ENCODE data around the gene MST1R. TPM values are rescaled to one million over a fixed set of nuclear protein-coding genes. Genes with fewer than 3 reads are reported as not detected.

The MST1R gene
- total and polyA plus RNA-seq, 2 of the 4 experiments (the other 2 are of a cell fraction) = under 0.01 to 0.14 TPM

GRCh38 chr3:49939858-49940666 lies 36.4 kb upstream of the MST1R start, which contains the start of gene RBM6:
TSS of gene RBM6 (plus strand) at chr3:49940150. CDS start at chr3:49962642, 22,492 bp downstream.
- peak within 1 kb of the TSS; percentile 80 for H3K4me3 ChIP-seq (ENCODE audit: insufficient read depth, low read depth, low read length)
- peak within 1 kb of the TSS; percentile 70 for H3K18ac ChIP-seq (ENCODE audit: low read depth, low read length)
- POLR2A ChIA-PET (ENCODE audit: unreplicated experiment) = interaction anchor here (1.2 kb wide), 1 partner anchor 10 kb away, joined by 4 read pairs; the partner anchor contains the start of gene MON1A
- H4K8ac ChIP-seq (ENCODE audit: low read depth in 2 of 2, low read length in 2 of 2) = peak within 1 kb of the TSS; percentile 70 to 93
- H3K9me1 ChIP-seq (ENCODE audit: insufficient read depth, low read length) = peaks cover 7% of the 10 kb centered on the region
- BruUV-seq (replicated peaks) = no TSS peak
- in situ Hi-C loops (cut with MboI; ENCODE audit: low sequenced_read_pairs) (no loop called here), intact Hi-C loops (cut with micrococcal nuclease) (loop anchor here (5.0 kb wide), 1 partner anchor 147 kb away; the partner anchor contains the start of gene RBM5), dilution Hi-C loops (cut with HindIII; ENCODE audit: low sequenced_read_pairs, unreplicated experiment) (no loop called here)
- H4K5ac ChIP-seq (ENCODE audit: low read depth, low read length) = peak within 1 kb of the TSS; percentile 75
- no peaks in the 10 kb centered on the region for H3K9me3 ChIP-seq (ENCODE audit: control insufficient read depth, insufficient read depth, low read length)
- CTCF ChIA-PET = no interaction called here
- peak within 1 kb of the TSS; percentile 93 for H3K27ac ChIP-seq (ENCODE audit: insufficient read depth, low read length)
- H2AK5ac ChIP-seq (ENCODE audit: low read depth, low read length) = peak within 1 kb of the TSS; percentile 77
- H2AK9ac ChIP-seq (replicated peaks; ENCODE audit: low read depth, low read length, poor library complexity) = peak within 1 kb of the TSS; percentile 94
- H3K14ac ChIP-seq (replicated peaks; ENCODE audit: low read depth, low read length) = peak within 1 kb of the TSS; percentile 89
- peak within 1 kb of the TSS; percentile 97 for H3K9ac ChIP-seq (ENCODE audit: low read depth, low read length)
- H3K79me1 ChIP-seq (ENCODE audit: low read depth in 1 of 2, low read length in 2 of 2) = peaks cover 4 to 22% of the 10 kb centered on the region in 2 experiments; a peak in 2 of 4 replicates
- H2BK15ac ChIP-seq (ENCODE audit: low read depth, low read length) = peak within 1 kb of the TSS; percentile 22; the same call in 1 of the 3 replicates
- peak within 1 kb of the TSS; percentile 96 for H3K23ac ChIP-seq (ENCODE audit: low read depth, low read length)
- H4K20me1 ChIP-seq (ENCODE audit: insufficient read depth, low read length) = peaks cover 29% of the 10 kb centered on the region
- peak within 1 kb of the TSS; percentile 94 for H4K91ac ChIP-seq (ENCODE audit: insufficient read depth, low read depth, low read length)
- H3K27me3 ChIP-seq (ENCODE audit: control insufficient read depth, insufficient read depth, low read length) = no peaks in the 10 kb centered on the region
- H3K4me1 ChIP-seq (ENCODE audit: control insufficient read depth, insufficient read depth, low read length) = peaks cover 4% of the 10 kb centered on the region; the same call in 1 of the 2 replicates
- H2BK120ac ChIP-seq (ENCODE audit: low read depth, low read length) = peak within 1 kb of the TSS; percentile 72; the same call in 1 of the 2 replicates
- peak within 1 kb of the TSS; percentile 91 for H2BK5ac ChIP-seq (ENCODE audit: low read depth, low read length, poor library complexity, severe bottlenecking)
- peak; percentile 97 for DNase-seq
- H3K4me2 ChIP-seq (ENCODE audit: low read depth, low read length) = peak within 1 kb of the TSS; percentile 100
- peak within 1 kb of the TSS; percentile 76 for H3K56ac ChIP-seq (ENCODE audit: extremely low read depth, insufficient read depth, low read length)
- 0% methylated on average over 38 of the region's 74 CpGs; no CpG with 5 or more reads in 1 of the 2 experiments for WGBS, 2 experiments (ENCODE audit: extremely low coverage in 2 of 2, insufficient read length in 1 of 2)
- ATAC-seq (ENCODE audit: low read depth) = peak; percentile 98
- peak within 1 kb of the TSS; percentile 97 for H2AFZ ChIP-seq (replicated peaks; ENCODE audit: low read length, poor library complexity)
- H3K36me3 ChIP-seq (ENCODE audit: control insufficient read depth, insufficient read depth, low read length) = no peaks in the 10 kb centered on the region; the same call in 1 of the 2 replicates
- H3K4ac ChIP-seq (ENCODE audit: low read depth, low read length) = peak within 1 kb of the TSS; percentile 92
- H2BK20ac ChIP-seq (ENCODE audit: low read depth, low read length) = peak within 1 kb of the TSS; percentile 45; the same call in 1 of the 2 replicates
- TF ChIP-seq FOS (IDR thresholded peaks at IDR 0.05; ENCODE audit: low read depth, low read length) (no peak), POLR2A (IDR thresholded peaks at IDR 0.05; ENCODE audit: low read depth, low read length) (peak; percentile 92), RFX5 (IDR thresholded peaks at IDR 0.05; ENCODE audit: low read depth, low read length) (no peak), CTCF (conservative IDR thresholded peaks at IDR 0.05; ENCODE audit: low read depth, low read length) (no peak), MAFK (IDR thresholded peaks at IDR 0.05; ENCODE audit: low read depth, low read length) (no peak), CHD1 (IDR thresholded peaks at IDR 0.05; ENCODE audit: low read depth, low read length) (no peak), RAD21 (IDR thresholded peaks at IDR 0.05; ENCODE audit: low read length) (no peak), NFE2L2 (IDR thresholded peaks at IDR 0.05; ENCODE audit: low read depth, low read length) (no peak), BHLHE40 (IDR thresholded peaks at IDR 0.05; ENCODE audit: low read depth, low read length) (peak; percentile 74), MXI1 (IDR thresholded peaks at IDR 0.05; ENCODE audit: borderline replicate concordance, low read depth, low read length) (peak; percentile 74; the same call in 1 of the 2 replicates), USF2 (IDR thresholded peaks at IDR 0.05; ENCODE audit: low read depth, low read length) (peak; percentile 91), MAZ (IDR thresholded peaks at IDR 0.05; ENCODE audit: borderline replicate concordance, low read depth, low read length) (peak; percentile 62; the same call in 1 of the 2 replicates), SMC3 (IDR thresholded peaks at IDR 0.05; ENCODE audit: low read depth, low read length) (no peak), RCOR1 (IDR thresholded peaks at IDR 0.05; ENCODE audit: insufficient replicate concordance, low read length) (no peak)
